Measurements from ENCODE around the gene COG6. TPM values are rescaled to one million over a fixed set of nuclear protein-coding genes. Genes with fewer than 3 reads are reported as not detected.

The COG6 gene
- total RNA-seq, 1 experiment from 2014 or later, result 16.0 TPM

GRCh38 chr13:39760521-39760920, 105.1 kb downstream of the COG6 start:
- Histone ChIP-seq H3F3A (ENCODE audit: low read length, unreplicated experiment) (no peaks in the 10 kb centered on the region), H2AFZ (ENCODE audit: low read length) (no peak overlapping the region), H3K27ac (ENCODE audit: low read length) (no peak overlapping the region), H3K36me3 (ENCODE audit: low read depth, low read length) (no peaks in the 10 kb centered on the region), H4K20me1 (ENCODE audit: low read length) (no peaks in the 10 kb centered on the region), H3K27me3 (ENCODE audit: low read length) (no peaks in the 10 kb centered on the region), H3K9ac (ENCODE audit: low read length) (no peak overlapping the region), H3K9me3 (ENCODE audit: low read length) (no peaks in the 10 kb centered on the region), H3K4me1 (ENCODE audit: insufficient read depth, low read length) (no peaks in the 10 kb centered on the region), H3K9me2 (replicated peaks; ENCODE audit: low read length) (no peaks in the 10 kb centered on the region), H3K79me2 (ENCODE audit: low read length) (no peaks in the 10 kb centered on the region), H3K4me2 (ENCODE audit: low read length) (no peak overlapping the region), H3K4me3 (ENCODE audit: low read length) (no peak overlapping the region)
- no peak for ATAC-seq
- intact Hi-C loops (cut with micrococcal nuclease), result no loop called here
- CTCF ChIA-PET, result no interaction called here
- BruUV-seq (replicated peaks), result no TSS peak
- TF ChIP-seq EZH2 (IDR thresholded peaks at IDR 0.05; ENCODE audit: low read length, unreplicated experiment), result no peak
- TF ChIP-seq CTCF (conservative IDR thresholded peaks at IDR 0.05; ENCODE audit: low read depth, low read length), result no peak
- TF ChIP-seq EZH2phosphoT487 (IDR thresholded peaks at IDR 0.05; ENCODE audit: borderline replicate concordance, low read length), result no peak
- POLR2A ChIA-PET (ENCODE audit: unreplicated experiment), result no interaction called here
- DNase-seq, result no peak

- ChIA-PET CTCF (no interaction called here), POLR2A (ENCODE audit: unreplicated experiment) (interaction anchor here (0.6 kb wide), 1 partner anchor 125 kb away, joined by 3 read pairs; no protein-coding TSS in a partner anchor)
- ATAC-seq, result peak; percentile 51; the same call in 1 of the 2 replicates
- intact Hi-C loops (cut with micrococcal nuclease), result no loop called here
- no peak overlapping the region for H3K4me2 ChIP-seq (ENCODE audit: low read length)
- DNase-seq, result peak; percentile 40
- H3K9ac ChIP-seq (ENCODE audit: low read length), result no peak overlapping the region
- H3K27me3 ChIP-seq (ENCODE audit: low read length), result no peaks in the 10 kb centered on the region
- H3F3A ChIP-seq (ENCODE audit: low read length, unreplicated experiment), result no peaks in the 10 kb centered on the region
- H3K9me2 ChIP-seq (replicated peaks; ENCODE audit: low read length), result no peaks in the 10 kb centered on the region
- no peaks in the 10 kb centered on the region for H3K4me1 ChIP-seq (ENCODE audit: insufficient read depth, low read length)
- no peaks in the 10 kb centered on the region for H3K79me2 ChIP-seq (ENCODE audit: low read length)
- H3K9me3 ChIP-seq (ENCODE audit: low read length), result no peaks in the 10 kb centered on the region
- no peak overlapping the region for H3K4me3 ChIP-seq (ENCODE audit: low read length)
- TF ChIP-seq CTCF (conservative IDR thresholded peaks at IDR 0.05; ENCODE audit: low read depth, low read length), result peak; percentile 55
- TF ChIP-seq EZH2phosphoT487 (IDR thresholded peaks at IDR 0.05; ENCODE audit: borderline replicate concordance, low read length), result no peak
- H3K36me3 ChIP-seq (ENCODE audit: low read depth, low read length), result no peaks in the 10 kb centered on the region
- H2AFZ ChIP-seq (ENCODE audit: low read length), result no peak overlapping the region
- BruUV-seq (replicated peaks), result no TSS peak
- H3K27ac ChIP-seq (ENCODE audit: low read length), result no peak overlapping the region
- H4K20me1 ChIP-seq (ENCODE audit: low read length), result no peaks in the 10 kb centered on the region
Observed at GRCh38 chr13:39765801-39766463, 110.5 kb downstream of the COG6 start.

- ChIA-PET CTCF (no interaction called here), POLR2A (ENCODE audit: unreplicated experiment) (no interaction called here)
- Histone ChIP-seq H2AFZ (ENCODE audit: low read length) (no peak overlapping the region), H3K4me1 (ENCODE audit: insufficient read depth, low read length) (no peaks in the 10 kb centered on the region), H3K9me3 (ENCODE audit: low read length) (no peaks in the 10 kb centered on the region), H4K20me1 (ENCODE audit: low read length) (no peaks in the 10 kb centered on the region), H3K27ac (ENCODE audit: low read length) (no peak overlapping the region), H3K27me3 (ENCODE audit: low read length) (no peaks in the 10 kb centered on the region), H3K4me2 (ENCODE audit: low read length) (no peak overlapping the region), H3K4me3 (ENCODE audit: low read length) (no peak overlapping the region), H3K36me3 (ENCODE audit: low read depth, low read length) (no peaks in the 10 kb centered on the region), H3K9me2 (replicated peaks; ENCODE audit: low read length) (no peaks in the 10 kb centered on the region), H3K79me2 (ENCODE audit: low read length) (no peaks in the 10 kb centered on the region), H3K9ac (ENCODE audit: low read length) (no peak overlapping the region), H3F3A (ENCODE audit: low read length, unreplicated experiment) (no peaks in the 10 kb centered on the region)
- DNase-seq (no peak), ATAC-seq (no peak)
- no TSS peak for BruUV-seq (replicated peaks)
- TF ChIP-seq EZH2 (IDR thresholded peaks at IDR 0.05; ENCODE audit: low read length, unreplicated experiment), result no peak
- TF ChIP-seq EZH2phosphoT487 (IDR thresholded peaks at IDR 0.05; ENCODE audit: borderline replicate concordance, low read length), result no peak
- TF ChIP-seq CTCF (conservative IDR thresholded peaks at IDR 0.05; ENCODE audit: low read depth, low read length), result no peak
- intact Hi-C loops (cut with micrococcal nuclease), result no loop called here
Observed at GRCh38 chr13:39766464-39767158, 111.1 kb downstream of the COG6 start.
